ENCODE data around the gene FERMT2.

Gene FERMT2

GRCh38 chr14:52950898-52951680 is at the start of gene FERMT2:
Gene FERMT2, minus strand, starts transcription at chr14:52951050. Its CDS starts 482 bp downstream, at chr14:52950568.
- no peak for DNase-seq

GRCh38 chr14:52998376-52999015 is 47.6 kb upstream of the FERMT2 start:
- DNase-seq: no peak

- DNase-seq: no peak
Observed at GRCh38 chr14:52996493-52996892, 45.6 kb upstream of the FERMT2 start.

GRCh38 chr14:52995998-52996397 is 45.1 kb upstream of the FERMT2 start:
- no peak for DNase-seq

GRCh38 chr14:52992236-52992870 is 41.5 kb upstream of the FERMT2 start:
- no peak for DNase-seq

- DNase-seq: no peak
Observed at GRCh38 chr14:52988139-52988538, 37.3 kb upstream of the FERMT2 start.

GRCh38 chr14:52987514-52987913 is 36.7 kb upstream of the FERMT2 start:
- no peak for DNase-seq

GRCh38 chr14:52987042-52987441 is 36.2 kb upstream of the FERMT2 start:
- no peak for DNase-seq

GRCh38 chr14:52977798-52978197 is 26.9 kb upstream of the FERMT2 start:
- no peak for DNase-seq

- no peak for DNase-seq
Observed at GRCh38 chr14:52974406-52974805, 23.6 kb upstream of the FERMT2 start.

- DNase-seq: no peak
Observed at GRCh38 chr14:52961060-52961639, 10.3 kb upstream of the FERMT2 start.

- DNase-seq: no peak
Observed at GRCh38 chr14:52960627-52961026, 9.8 kb upstream of the FERMT2 start.

GRCh38 chr14:52954346-52955214 is 3.7 kb upstream of the FERMT2 start:
- no peak for DNase-seq

GRCh38 chr14:52951681-52952554 is 1.1 kb upstream of the FERMT2 start:
- DNase-seq: no peak

GRCh38 chr14:52950410-52950897 is 396 bp downstream of the FERMT2 start:
- no peak for DNase-seq

GRCh38 chr14:52949711-52950409 is 990 bp downstream of the FERMT2 start:
- DNase-seq: no peak

- no peak for DNase-seq
Observed at GRCh38 chr14:52949249-52949648, 1.6 kb downstream of the FERMT2 start.

GRCh38 chr14:52948836-52949235 is 2.0 kb downstream of the FERMT2 start:
- DNase-seq: no peak

- DNase-seq: no peak
Observed at GRCh38 chr14:52948039-52948438, 2.8 kb downstream of the FERMT2 start.

- DNase-seq: no peak
Observed at GRCh38 chr14:52944254-52944653, 6.6 kb downstream of the FERMT2 start.

GRCh38 chr14:52939427-52939826 is 11.4 kb downstream of the FERMT2 start:
- no peak for DNase-seq

Measured in GF-D8 (cell line).